A549 (cell line): ENCODE data around the gene SCYGR5.

Experiments
- FOSL2 ChIP-seq, 2 experiments: fragments of 450-650 bp in 1 of 2; fragments of >200 bp in 1 of 2; sonication (Bioruptor Twin) in 1 of 2; formaldehyde crosslinking; IDR thresholded peaks; 2 replicates each; pipeline versions ENCODE4 v1.5.0 to v1.6.1; 2016 to 2020; ENCODE audit warnings: mild to moderate bottlenecking in 1 of 2, moderate library complexity in 1 of 2
- HDAC2 ChIP-seq: fragments of 200-600 bp; sonication (generic); IDR thresholded peaks from 2 replicates; pipeline ENCODE4 v1.6.1; 2016
- HOXB13 ChIP-seq: fragments of 250-450 bp; sonication (Bioruptor Pico); IDR thresholded peaks from 2 replicates; pipeline ENCODE4 v1.5.0; 2020; ENCODE audit warnings: low read depth, mild to moderate bottlenecking, moderate library complexity
- KDM1A ChIP-seq: fragments of 200-600 bp; sonication (generic); IDR thresholded peaks from 2 replicates; pipeline ENCODE4 v1.6.1; 2016; ENCODE audit warnings: low read depth, mild to moderate bottlenecking
- POLR2A ChIP-seq: IDR thresholded peaks from 2 replicates; pipeline ENCODE4 v1.6.1; 2012; ENCODE audit warnings: mild to moderate bottlenecking, low read length
- ZFP36 ChIP-seq: fragments of 450-650 bp; IDR thresholded peaks from 2 replicates; pipeline ENCODE4 v1.6.1; 2014; ENCODE audit warnings: borderline replicate concordance; ENCODE audit not compliant: partially characterized antibody
- TF ChIP-seq, protein P1 (sequence below): fragments of >200 bp; sonication (Bioruptor Twin); formaldehyde crosslinking; IDR thresholded peaks from 3 replicates; pipeline ENCODE4 v1.5.1; 2016

DNA sequence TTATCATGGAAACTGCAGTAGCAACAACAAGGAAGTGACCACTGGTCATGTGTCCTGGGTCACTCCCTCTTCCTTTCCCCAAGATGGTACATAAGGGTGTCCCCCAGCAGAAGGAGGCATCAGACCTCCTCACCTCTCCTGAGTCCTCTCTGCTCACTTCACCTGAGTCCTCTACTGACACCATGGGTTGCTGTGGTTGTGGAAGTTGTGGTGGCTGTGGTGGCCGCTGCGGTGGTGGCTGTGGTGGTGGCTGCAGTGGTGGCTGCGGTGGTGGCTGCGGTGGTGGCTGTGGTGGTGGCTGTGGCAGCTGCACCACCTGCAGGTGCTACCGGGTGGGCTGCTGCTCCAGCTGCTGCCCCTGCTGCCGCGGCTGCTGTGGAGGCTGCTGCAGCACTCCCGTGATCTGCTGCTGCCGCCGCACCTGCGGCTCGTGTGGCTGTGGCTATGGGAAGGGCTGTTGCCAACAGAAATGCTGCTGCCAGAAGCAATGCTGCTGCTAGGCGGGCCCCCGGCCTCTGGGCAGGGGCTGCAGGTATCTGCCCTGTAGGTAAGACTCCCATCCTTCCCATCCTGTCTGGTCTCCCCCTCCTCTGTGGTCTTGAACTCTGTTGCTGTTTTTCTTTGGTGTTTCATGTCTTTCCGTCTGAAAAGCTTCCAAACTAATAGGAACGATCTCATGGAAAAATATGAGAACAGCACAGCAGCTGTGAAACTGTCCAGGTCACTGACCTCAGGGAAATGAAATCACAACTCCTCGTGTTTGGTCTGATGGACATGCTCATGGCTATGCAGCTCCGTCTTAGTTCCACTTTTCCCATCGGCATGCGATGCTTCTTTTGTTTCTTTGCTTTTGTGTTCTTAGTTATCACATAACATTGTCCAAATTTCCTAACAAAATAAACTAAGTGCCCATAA, 49.0 kb upstream of the SCYGR5 start, which contains the start of gene SCYGR4:
- TF ChIP-seq HDAC2 (no peak), POLR2A (no peak), KDM1A (no peak), FOSL2 (IDR thresholded peaks at IDR 0.05) (no peak), FOSL2 (CRISPR knock-in tag; IDR thresholded peaks at IDR 0.05) (no peak), HOXB13 (CRISPR knock-in tag) (no peak), ZFP36 (no peak)
- TF ChIP-seq, protein P1, sequence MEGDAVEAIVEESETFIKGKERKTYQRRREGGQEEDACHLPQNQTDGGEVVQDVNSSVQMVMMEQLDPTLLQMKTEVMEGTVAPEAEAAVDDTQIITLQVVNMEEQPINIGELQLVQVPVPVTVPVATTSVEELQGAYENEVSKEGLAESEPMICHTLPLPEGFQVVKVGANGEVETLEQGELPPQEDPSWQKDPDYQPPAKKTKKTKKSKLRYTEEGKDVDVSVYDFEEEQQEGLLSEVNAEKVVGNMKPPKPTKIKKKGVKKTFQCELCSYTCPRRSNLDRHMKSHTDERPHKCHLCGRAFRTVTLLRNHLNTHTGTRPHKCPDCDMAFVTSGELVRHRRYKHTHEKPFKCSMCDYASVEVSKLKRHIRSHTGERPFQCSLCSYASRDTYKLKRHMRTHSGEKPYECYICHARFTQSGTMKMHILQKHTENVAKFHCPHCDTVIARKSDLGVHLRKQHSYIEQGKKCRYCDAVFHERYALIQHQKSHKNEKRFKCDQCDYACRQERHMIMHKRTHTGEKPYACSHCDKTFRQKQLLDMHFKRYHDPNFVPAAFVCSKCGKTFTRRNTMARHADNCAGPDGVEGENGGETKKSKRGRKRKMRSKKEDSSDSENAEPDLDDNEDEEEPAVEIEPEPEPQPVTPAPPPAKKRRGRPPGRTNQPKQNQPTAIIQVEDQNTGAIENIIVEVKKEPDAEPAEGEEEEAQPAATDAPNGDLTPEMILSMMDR: no peak
